Nephron progenitor cell (in vitro differentiated cells): ENCODE results near the gene PSMB2.
A peak's percentile ranks its signal among the peaks of the same experiment; 100 is the strongest.

ENCODE experiments used
- DNase-seq: peaks from one replicate; pipeline ENCODE4 v3.0.0; 2021
- H3K27ac Mint-ChIP-seq: 2 replicates; pipeline ENCODE4 v1.8.0; 2021; ENCODE audit warnings: mild to moderate bottlenecking, moderate library complexity, mixed read lengths
- H3K27me3 Mint-ChIP-seq: 2 replicates; pipeline ENCODE4 v1.8.0; 2021; ENCODE audit warnings: mild to moderate bottlenecking, low read depth, mixed read lengths; ENCODE audit not compliant: poor library complexity
- H3K36me3 Mint-ChIP-seq: 2 replicates; pipeline ENCODE4 v1.8.0; 2021; ENCODE audit warnings: low read depth, mixed read lengths
- H3K4me1 Mint-ChIP-seq: 2 replicates; pipeline ENCODE4 v1.8.0; 2021; ENCODE audit warnings: mixed read lengths
- H3K4me3 Mint-ChIP-seq: 2 replicates; pipeline ENCODE4 v1.8.0; 2021; ENCODE audit warnings: mild to moderate bottlenecking, moderate library complexity, mixed read lengths
- H3K9me3 Mint-ChIP-seq: 2 replicates; pipeline ENCODE4 v1.8.0; 2021; ENCODE audit warnings: mild to moderate bottlenecking, moderate library complexity, mixed read lengths
- CTCF ChIP-seq: fragments of 200-600 bp; sonication (generic); IDR thresholded peaks from 2 replicates; pipeline ENCODE4 v1.5.0; 2021; ENCODE audit warnings: antibody characterized with exemption

The PSMB2 gene

GRCh38 chr1:35597870-35598269 is 43.5 kb downstream of the PSMB2 start:
- Mint-ChIP-seq H3K4me3 (no peak overlapping the region), H3K9me3 (no peaks in the 10 kb centered on the region), H3K27ac (no peak overlapping the region), H3K27me3 (no peaks in the 10 kb centered on the region), H3K36me3 (peaks cover 19% of the 10 kb centered on the region), H3K4me1 (peaks cover 8% of the 10 kb centered on the region)
- no peak for TF ChIP-seq CTCF
- DNase-seq, result no peak

GRCh38 chr1:35595684-35596083 is 45.6 kb downstream of the PSMB2 start:
- Mint-ChIP-seq H3K36me3 (peaks cover 10% of the 10 kb centered on the region), H3K4me1 (peaks cover 12% of the 10 kb centered on the region), H3K4me3 (no peak overlapping the region), H3K9me3 (no peaks in the 10 kb centered on the region), H3K27me3 (peaks cover 4% of the 10 kb centered on the region), H3K27ac (no peak overlapping the region)
- no peak for TF ChIP-seq CTCF
- no peak for DNase-seq

- Mint-ChIP-seq H3K27me3 (peaks cover 4% of the 10 kb centered on the region), H3K36me3 (peaks cover under 1% of the 10 kb centered on the region), H3K4me1 (peaks cover 12% of the 10 kb centered on the region), H3K9me3 (no peaks in the 10 kb centered on the region), H3K4me3 (no peak overlapping the region), H3K27ac (no peak overlapping the region)
- DNase-seq, result no peak
- TF ChIP-seq CTCF, result no peak
Observed at GRCh38 chr1:35594005-35594760, 47.1 kb downstream of the PSMB2 start.

GRCh38 chr1:35592991-35593769 is 48.1 kb downstream of the PSMB2 start:
- Mint-ChIP-seq H3K27me3 (peaks cover 7% of the 10 kb centered on the region), H3K27ac (peak overlapping the region; percentile 67), H3K4me1 (peaks cover 12% of the 10 kb centered on the region), H3K9me3 (no peaks in the 10 kb centered on the region), H3K36me3 (no peaks in the 10 kb centered on the region), H3K4me3 (no peak overlapping the region)
- no peak for DNase-seq
- TF ChIP-seq CTCF, result no peak

- H3K4me1 Mint-ChIP-seq, result peaks cover 12% of the 10 kb centered on the region
- no peaks in the 10 kb centered on the region for H3K36me3 Mint-ChIP-seq
- no peak overlapping the region for H3K4me3 Mint-ChIP-seq
- peak overlapping the region; percentile 89 for H3K27ac Mint-ChIP-seq
- DNase-seq, result no peak
- peaks cover 9% of the 10 kb centered on the region for H3K27me3 Mint-ChIP-seq
- no peaks in the 10 kb centered on the region for H3K9me3 Mint-ChIP-seq
- no peak for TF ChIP-seq CTCF
Observed at GRCh38 chr1:35591211-35591610, 50.1 kb downstream of the PSMB2 start.
